Gastroesophageal sphincter (tissue), 3 donors: ENCODE data around the gene EPAS1.

ENCODE experiments used
- EP300 ChIP-seq: sonication (generic); formaldehyde crosslinking; IDR thresholded peaks from one replicate; pipeline ENCODE4 v1.6.1; 2017; ENCODE audit warnings: antibody characterized with exemption, mild to moderate bottlenecking
- POLR2A ChIP-seq, 2 donors: fragments of 450-650 bp; IDR thresholded peaks; one replicate each; pipeline ENCODE4 v1.6.1; 2017; ENCODE audit warnings: antibody characterized with exemption in 2 of 2, mild to moderate bottlenecking in 2 of 2, moderate library complexity in 1 of 2
- POLR2AphosphoS5 ChIP-seq: sonication (generic); formaldehyde crosslinking; IDR thresholded peaks from one replicate; pipeline ENCODE4 v1.6.1; 2017; ENCODE audit warnings: antibody characterized with exemption
- TF ChIP-seq, protein P1 (sequence below), 4 experiments: fragments of 200-600 bp in 2 of 4; fragments of 450-650 bp in 2 of 4; sonication (generic) in 1 of 4; IDR thresholded peaks; one replicate each; pipeline ENCODE4 v1.5.1; 2017 to 2019; ENCODE audit warnings: antibody characterized with exemption in 4 of 4, mild to moderate bottlenecking in 2 of 4, moderate library complexity in 2 of 4

DNA sequence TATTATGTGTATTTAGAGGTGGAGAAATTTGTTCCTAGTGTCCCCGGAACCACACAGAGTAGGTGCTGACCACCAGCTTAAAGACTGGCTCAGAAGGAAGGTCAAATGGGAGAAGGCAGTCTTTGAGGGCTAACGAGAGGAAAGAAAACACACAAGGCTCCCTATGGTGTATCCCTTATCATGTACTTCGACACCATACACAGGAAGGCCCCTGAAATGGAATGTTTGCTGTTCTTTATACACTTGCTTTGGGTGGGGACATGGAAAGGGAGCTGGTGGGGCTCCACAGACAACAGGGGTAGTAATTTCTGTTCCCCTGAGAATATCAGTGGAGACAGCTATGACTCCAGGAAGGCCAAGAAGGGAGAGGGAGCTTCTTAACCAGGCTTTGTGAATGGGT is 6.0 kb downstream of the EPAS1 start:
- TF ChIP-seq, protein P1, sequence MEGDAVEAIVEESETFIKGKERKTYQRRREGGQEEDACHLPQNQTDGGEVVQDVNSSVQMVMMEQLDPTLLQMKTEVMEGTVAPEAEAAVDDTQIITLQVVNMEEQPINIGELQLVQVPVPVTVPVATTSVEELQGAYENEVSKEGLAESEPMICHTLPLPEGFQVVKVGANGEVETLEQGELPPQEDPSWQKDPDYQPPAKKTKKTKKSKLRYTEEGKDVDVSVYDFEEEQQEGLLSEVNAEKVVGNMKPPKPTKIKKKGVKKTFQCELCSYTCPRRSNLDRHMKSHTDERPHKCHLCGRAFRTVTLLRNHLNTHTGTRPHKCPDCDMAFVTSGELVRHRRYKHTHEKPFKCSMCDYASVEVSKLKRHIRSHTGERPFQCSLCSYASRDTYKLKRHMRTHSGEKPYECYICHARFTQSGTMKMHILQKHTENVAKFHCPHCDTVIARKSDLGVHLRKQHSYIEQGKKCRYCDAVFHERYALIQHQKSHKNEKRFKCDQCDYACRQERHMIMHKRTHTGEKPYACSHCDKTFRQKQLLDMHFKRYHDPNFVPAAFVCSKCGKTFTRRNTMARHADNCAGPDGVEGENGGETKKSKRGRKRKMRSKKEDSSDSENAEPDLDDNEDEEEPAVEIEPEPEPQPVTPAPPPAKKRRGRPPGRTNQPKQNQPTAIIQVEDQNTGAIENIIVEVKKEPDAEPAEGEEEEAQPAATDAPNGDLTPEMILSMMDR (IDR thresholded peaks at IDR 0.05), result no peak
- TF ChIP-seq EP300 (no peak), POLR2AphosphoS5 (no peak), POLR2A (IDR thresholded peaks at IDR 0.05) (no peak)
